WERI-Rb-1 (cell line): ENCODE results near the gene USP20.

ENCODE experiments used
- DNase-seq: peaks from one replicate; pipeline ENCODE4 v3.0.0-alpha.2; 2020
- H3K27ac ChIP-seq: fragments of 250-450 bp; sonication (Bioruptor Pico); 2 replicates; pipeline ENCODE4 v1.5.1; 2020; ENCODE audit warnings: mild to moderate bottlenecking, moderate library complexity
- H3K27me3 ChIP-seq: fragments of 250-450 bp; sonication (Bioruptor Pico); 2 replicates; pipeline ENCODE4 v1.5.1; 2021; ENCODE audit warnings: mild to moderate bottlenecking, low read depth, moderate library complexity; ENCODE audit not compliant: insufficient read depth, severe bottlenecking
- H3K36me3 ChIP-seq: fragments of 250-450 bp; sonication (Bioruptor Pico); 2 replicates; pipeline ENCODE4 v1.5.1; 2020; ENCODE audit warnings: mild to moderate bottlenecking, moderate library complexity
- H3K4me3 ChIP-seq: 2 replicates; pipeline ENCODE4 v1.5.1; 2011; ENCODE audit warnings: low read depth, mild to moderate bottlenecking, control low read depth, low read length
- H3K9me3 ChIP-seq: fragments of 250-450 bp; sonication (Bioruptor Pico); 2 replicates; pipeline ENCODE4 v1.5.1; 2021; ENCODE audit warnings: mild to moderate bottlenecking, moderate library complexity; ENCODE audit not compliant: severe bottlenecking
- CTCF ChIP-seq: IDR thresholded peaks from 2 replicates; pipeline ENCODE4 v1.5.1; 2011; ENCODE audit warnings: low read depth, mild to moderate bottlenecking, control low read depth, inconsistent platforms, low read length

Gene USP20

GRCh38 chr9:129810116-129810515 lies 25.1 kb upstream of the USP20 start:
- H3K27me3 ChIP-seq, result no peaks in the 10 kb centered on the region
- no peaks in the 10 kb centered on the region for H3K9me3 ChIP-seq
- peaks cover 63% of the 10 kb centered on the region for H3K36me3 ChIP-seq
- DNase-seq, result no peak
- TF ChIP-seq CTCF, result no peak
- H3K4me3 ChIP-seq, result no peak overlapping the region
- no peak overlapping the region for H3K27ac ChIP-seq

- Histone ChIP-seq H3K9me3 (no peaks in the 10 kb centered on the region), H3K36me3 (peaks cover 62% of the 10 kb centered on the region), H3K27ac (no peak overlapping the region), H3K27me3 (no peaks in the 10 kb centered on the region), H3K4me3 (no peak overlapping the region)
- no peak for DNase-seq
- TF ChIP-seq CTCF, result no peak
Measured at GRCh38 chr9:129810788-129811187, 24.5 kb upstream of the USP20 start.

- H3K4me3 ChIP-seq, result no peak overlapping the region
- H3K27me3 ChIP-seq, result no peaks in the 10 kb centered on the region
- no peaks in the 10 kb centered on the region for H3K9me3 ChIP-seq
- TF ChIP-seq CTCF, result no peak
- H3K36me3 ChIP-seq, result peaks cover 64% of the 10 kb centered on the region
- H3K27ac ChIP-seq, result no peak overlapping the region
- peak; percentile 44 for DNase-seq
Measured at GRCh38 chr9:129811967-129812363, 23.3 kb upstream of the USP20 start.

- H3K27me3 ChIP-seq, result no peaks in the 10 kb centered on the region
- DNase-seq, result peak; percentile 28
- H3K27ac ChIP-seq, result no peak overlapping the region
- no peak overlapping the region for H3K4me3 ChIP-seq
- H3K9me3 ChIP-seq, result no peaks in the 10 kb centered on the region
- no peak for TF ChIP-seq CTCF
- H3K36me3 ChIP-seq, result peaks cover 65% of the 10 kb centered on the region
Measured at GRCh38 chr9:129812385-129812784, 22.9 kb upstream of the USP20 start.

- H3K27ac ChIP-seq, result no peak overlapping the region
- H3K36me3 ChIP-seq, result peaks cover 73% of the 10 kb centered on the region
- no peak for DNase-seq
- no peaks in the 10 kb centered on the region for H3K27me3 ChIP-seq
- no peaks in the 10 kb centered on the region for H3K9me3 ChIP-seq
- H3K4me3 ChIP-seq, result no peak overlapping the region
- no peak for TF ChIP-seq CTCF
Measured at GRCh38 chr9:129813661-129814060, 21.6 kb upstream of the USP20 start.

GRCh38 chr9:129814432-129815223 lies 20.6 kb upstream of the USP20 start:
- no peak for TF ChIP-seq CTCF
- Histone ChIP-seq H3K36me3 (peaks cover 72% of the 10 kb centered on the region), H3K4me3 (no peak overlapping the region), H3K9me3 (no peaks in the 10 kb centered on the region), H3K27ac (no peak overlapping the region), H3K27me3 (no peaks in the 10 kb centered on the region)
- no peak for DNase-seq
